Uterus (tissue), 4 donors: ENCODE data around the gene ENTPD1. TPM values are rescaled to one million over a fixed set of nuclear protein-coding genes. Genes with fewer than 3 reads are reported as not detected.

Experiments used
- DNase-seq, 2 donors: peaks; one replicate each; pipeline ENCODE4 v3.0.0-alpha.2; 2019 to 2020
- H3K27ac ChIP-seq, 2 donors: fragments of 200-600 bp; sonication (generic); 1 replicate in 1 of 2; 2 replicates in 1 of 2; pipeline ENCODE4 v1.5.1; 2016 to 2018
- H3K27me3 ChIP-seq, 2 donors: fragments of 200-600 bp; sonication (generic); one replicate each; pipeline ENCODE4 v1.5.1; 2018 to 2019; ENCODE audit warnings: control low read depth in 1 of 2
- H3K36me3 ChIP-seq, 2 donors: fragments of 200-600 bp; sonication (generic); one replicate each; pipeline ENCODE4 v1.5.1; 2019; ENCODE audit warnings: control low read depth in 1 of 2
- H3K4me1 ChIP-seq, 2 donors: fragments of 200-600 bp; sonication (generic); one replicate each; pipeline ENCODE4 v1.5.1; 2018 to 2019; ENCODE audit warnings: control low read depth in 1 of 2
- H3K4me3 ChIP-seq, 2 donors: fragments of 200-600 bp; sonication (generic); 1 replicate in 1 of 2; 2 replicates in 1 of 2; pipeline ENCODE4 v1.5.1; 2018 to 2019; ENCODE audit warnings: mild to moderate bottlenecking in 1 of 2
- H3K9me3 ChIP-seq, 2 donors: fragments of 200-600 bp; sonication (generic); one replicate each; pipeline ENCODE4 v1.5.1; 2019; ENCODE audit warnings: control low read depth in 1 of 2
- POLR2A ChIP-seq, 2 donors: fragments of 450-650 bp; IDR thresholded peaks; one replicate each; pipeline ENCODE4 v1.6.1; 2016; ENCODE audit warnings: antibody characterized with exemption in 2 of 2, mild to moderate bottlenecking in 1 of 2, moderate library complexity in 1 of 2
- intact Hi-C: fragments of 100-400 bp; cut with DNase I; formaldehyde crosslinking; loops from one replicate; pipeline ENCODE4 v1.15.1; 2023; ENCODE audit warnings: low total_unique reads
- total RNA-seq, 4 donors: library from RNA; depleted of rRNA in 3 of 4; stranded (reverse); fragments of >200 nt in 3 of 4; gene quantifications; one replicate each; pipeline versions ENCODE4 v1.1.0 to v1.2.4, GENCODE V29; 2014 to 2023
- TF ChIP-seq, protein P1 (sequence below), 4 experiments: fragments of 200-600 bp in 2 of 4; fragments of 450-650 bp in 2 of 4; sonication (generic) in 2 of 4; IDR thresholded peaks; one replicate each; pipeline ENCODE4 v1.5.1; 2016 to 2019; ENCODE audit warnings: antibody characterized with exemption in 4 of 4, mild to moderate bottlenecking in 2 of 4, moderate library complexity in 1 of 4
- donor health status: DM: yes; HTN: yes; CAD: no.

ENTPD1 gene
- total RNA-seq, 4 donors from 2014 or later: 42.4 to 99.5 (median 69.5) TPM

DNA sequence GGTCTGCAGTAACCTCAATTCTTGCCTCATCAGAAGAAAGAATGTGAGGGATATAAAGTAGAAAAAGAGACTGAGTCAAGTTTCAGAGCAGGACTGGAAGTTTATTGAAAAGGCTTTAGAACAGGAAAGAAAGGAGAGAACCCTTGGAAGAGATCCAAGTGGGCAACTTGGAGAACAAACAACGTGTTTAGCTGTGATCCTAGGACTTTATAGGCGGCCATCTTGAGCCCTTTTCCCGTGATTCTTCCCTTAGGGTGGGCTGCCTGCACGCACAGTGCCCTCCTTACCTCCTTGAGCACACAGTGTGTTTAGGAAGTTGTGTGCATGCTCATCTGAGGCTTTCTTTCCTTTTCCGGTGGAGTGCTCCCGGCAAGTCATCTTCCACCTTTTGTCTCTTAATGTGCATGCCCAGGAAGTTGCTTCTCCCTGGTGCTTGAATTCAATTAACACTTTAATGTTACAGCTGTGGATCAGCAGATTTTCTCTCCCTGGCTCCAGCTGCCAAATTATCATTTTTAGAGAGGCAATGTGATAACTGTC, 59.8 kb downstream of the ENTPD1 start:
- intact Hi-C loops: no loop called here
- no peak overlapping the region for H3K4me3 ChIP-seq
- H3K4me1 ChIP-seq: peaks cover 0 to 6% of the 10 kb centered on the region in 2 donors
- H3K27ac ChIP-seq: peak overlapping the region in 1 of 2 donors; percentile 52
- H3K27me3 ChIP-seq: no peaks in the 10 kb centered on the region
- H3K9me3 ChIP-seq: no peaks in the 10 kb centered on the region
- TF ChIP-seq, protein P1, sequence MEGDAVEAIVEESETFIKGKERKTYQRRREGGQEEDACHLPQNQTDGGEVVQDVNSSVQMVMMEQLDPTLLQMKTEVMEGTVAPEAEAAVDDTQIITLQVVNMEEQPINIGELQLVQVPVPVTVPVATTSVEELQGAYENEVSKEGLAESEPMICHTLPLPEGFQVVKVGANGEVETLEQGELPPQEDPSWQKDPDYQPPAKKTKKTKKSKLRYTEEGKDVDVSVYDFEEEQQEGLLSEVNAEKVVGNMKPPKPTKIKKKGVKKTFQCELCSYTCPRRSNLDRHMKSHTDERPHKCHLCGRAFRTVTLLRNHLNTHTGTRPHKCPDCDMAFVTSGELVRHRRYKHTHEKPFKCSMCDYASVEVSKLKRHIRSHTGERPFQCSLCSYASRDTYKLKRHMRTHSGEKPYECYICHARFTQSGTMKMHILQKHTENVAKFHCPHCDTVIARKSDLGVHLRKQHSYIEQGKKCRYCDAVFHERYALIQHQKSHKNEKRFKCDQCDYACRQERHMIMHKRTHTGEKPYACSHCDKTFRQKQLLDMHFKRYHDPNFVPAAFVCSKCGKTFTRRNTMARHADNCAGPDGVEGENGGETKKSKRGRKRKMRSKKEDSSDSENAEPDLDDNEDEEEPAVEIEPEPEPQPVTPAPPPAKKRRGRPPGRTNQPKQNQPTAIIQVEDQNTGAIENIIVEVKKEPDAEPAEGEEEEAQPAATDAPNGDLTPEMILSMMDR (IDR thresholded peaks at IDR 0.05): no peak
- TF ChIP-seq POLR2A (IDR thresholded peaks at IDR 0.05): no peak
- H3K36me3 ChIP-seq: no peaks in the 10 kb centered on the region
- no peak for DNase-seq

DNA sequence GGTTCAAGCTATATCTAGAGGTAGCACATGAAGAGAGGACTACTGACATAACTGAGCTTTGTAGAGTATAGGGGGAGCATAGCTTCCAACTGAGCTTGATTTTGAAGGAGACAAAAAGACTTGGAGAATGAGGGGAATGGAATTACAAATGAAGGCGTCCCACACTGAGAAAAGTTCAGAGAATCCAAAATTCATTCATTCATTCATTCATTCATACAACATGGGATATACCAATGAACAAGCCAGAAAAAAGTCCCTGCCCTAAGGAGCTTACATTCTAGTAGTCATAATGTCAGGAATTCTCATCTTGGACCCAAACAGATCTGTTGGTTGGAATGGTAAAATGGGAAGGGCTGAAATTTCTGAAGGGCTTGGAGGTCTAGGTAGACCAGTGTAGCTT, 62.0 kb downstream of the ENTPD1 start:
- H3K4me3 ChIP-seq: no peak overlapping the region
- TF ChIP-seq POLR2A (IDR thresholded peaks at IDR 0.05): no peak
- TF ChIP-seq, protein P1 (IDR thresholded peaks at IDR 0.05): no peak
- intact Hi-C loops: no loop called here

DNA sequence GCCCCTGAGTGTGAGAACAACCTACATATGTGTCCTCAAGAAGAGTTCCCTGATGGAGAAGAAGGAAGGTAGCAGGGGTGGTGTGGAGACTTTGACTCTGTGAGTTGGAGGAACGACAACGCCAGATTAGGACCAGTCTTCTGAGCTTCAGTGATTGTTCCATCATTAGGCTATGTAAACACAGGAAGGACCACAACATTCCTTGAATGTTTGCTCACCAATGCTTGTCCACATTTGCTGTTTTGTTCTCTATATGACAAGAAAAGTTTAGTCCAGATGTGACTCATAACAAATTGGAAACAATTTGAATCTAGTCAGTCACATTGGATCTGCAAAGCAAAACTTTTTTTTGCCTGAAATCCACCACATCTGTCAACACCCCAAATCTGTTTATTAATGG, 62.7 kb downstream of the ENTPD1 start:
- no peaks in the 10 kb centered on the region for H3K9me3 ChIP-seq
- H3K4me3 ChIP-seq: no peak overlapping the region
- peak overlapping the region in 1 of 2 donors; percentile 53 for H3K27ac ChIP-seq
- DNase-seq: no peak
- H3K4me1 ChIP-seq: peaks cover 0 to 6% of the 10 kb centered on the region in 2 donors
- TF ChIP-seq POLR2A (IDR thresholded peaks at IDR 0.05): no peak
- TF ChIP-seq, protein P1 (IDR thresholded peaks at IDR 0.05): no peak
- intact Hi-C loops: no loop called here
- H3K27me3 ChIP-seq: no peaks in the 10 kb centered on the region
- H3K36me3 ChIP-seq: no peaks in the 10 kb centered on the region

More for the DNA sequence above, 62.0 kb downstream of the ENTPD1 start:
- Histone ChIP-seq H3K27me3 (no peaks in the 10 kb centered on the region), H3K9me3 (no peaks in the 10 kb centered on the region), H3K27ac (peak overlapping the region in 1 of 2 donors; percentile 22), H3K36me3 (no peaks in the 10 kb centered on the region), H3K4me1 (peaks cover 0 to 6% of the 10 kb centered on the region in 2 donors)
- DNase-seq: no peak

DNA sequence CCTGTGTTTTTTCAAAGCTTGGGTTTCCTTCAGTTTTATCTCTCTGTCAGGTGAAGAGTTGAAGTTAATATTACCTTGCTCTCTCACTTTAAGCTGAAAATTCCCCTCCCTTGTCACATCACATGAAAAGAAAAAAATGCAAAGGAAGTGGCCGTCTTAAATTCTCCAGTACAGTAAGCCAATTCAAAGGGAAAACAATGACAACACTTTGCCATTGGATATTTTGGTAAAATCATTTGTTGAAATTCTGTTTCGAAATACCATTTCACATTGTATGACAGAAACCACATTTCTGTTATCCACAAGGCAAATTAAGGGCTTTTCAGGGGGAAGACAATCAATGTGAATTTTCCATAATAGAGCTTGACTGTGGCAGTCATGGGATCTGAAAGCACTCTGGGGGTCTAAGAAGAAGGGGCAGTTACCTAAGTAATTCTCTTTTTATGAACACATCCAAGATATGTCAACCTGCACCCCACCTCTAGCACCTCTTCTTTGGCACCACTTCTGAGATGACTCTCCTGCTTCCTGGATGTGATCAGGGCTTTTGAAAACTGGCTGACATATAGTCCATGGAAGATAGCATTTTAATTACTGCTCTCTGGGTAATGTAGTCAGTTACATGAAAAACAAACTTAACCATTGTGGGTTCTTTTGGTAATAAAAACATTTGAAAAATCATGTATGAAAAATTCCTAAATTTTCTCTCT, 63.8 kb downstream of the ENTPD1 start:
- no peak overlapping the region for H3K4me3 ChIP-seq
- DNase-seq: no peak
- H3K27me3 ChIP-seq: no peaks in the 10 kb centered on the region
- peak overlapping the region in 1 of 2 donors; percentile 53 for H3K27ac ChIP-seq
- intact Hi-C loops: no loop called here
- no peaks in the 10 kb centered on the region for H3K4me1 ChIP-seq
- TF ChIP-seq, protein P1 (IDR thresholded peaks at IDR 0.05): no peak
- no peak for TF ChIP-seq POLR2A (IDR thresholded peaks at IDR 0.05)
- no peaks in the 10 kb centered on the region for H3K9me3 ChIP-seq
- no peaks in the 10 kb centered on the region for H3K36me3 ChIP-seq

DNA sequence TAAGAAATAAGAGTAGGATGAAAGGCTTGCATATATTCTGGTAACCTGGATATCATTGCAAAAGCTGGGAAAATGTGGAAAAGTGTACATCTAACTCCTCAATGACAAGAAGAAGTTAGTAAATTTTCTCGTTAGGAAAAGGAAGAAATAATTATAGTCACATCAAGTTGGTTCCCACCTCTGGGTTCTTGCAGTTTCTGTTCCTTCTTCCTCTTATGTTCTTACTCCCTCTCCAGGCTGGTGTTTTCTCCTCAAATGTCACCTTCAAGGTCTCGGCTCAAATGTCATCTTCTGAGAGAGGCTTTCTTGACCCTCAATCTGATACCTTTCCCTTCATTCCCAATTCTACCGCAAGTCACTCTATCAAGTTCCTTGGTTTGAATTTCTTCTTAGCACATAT, 64.4 kb downstream of the ENTPD1 start:
- no peaks in the 10 kb centered on the region for H3K36me3 ChIP-seq
- no peaks in the 10 kb centered on the region for H3K27me3 ChIP-seq
- no peak for DNase-seq
- peak overlapping the region in 1 of 2 donors; percentile 53 for H3K27ac ChIP-seq
- TF ChIP-seq POLR2A (IDR thresholded peaks at IDR 0.05): no peak
- TF ChIP-seq, protein P1 (IDR thresholded peaks at IDR 0.05): no peak
- H3K4me1 ChIP-seq: no peaks in the 10 kb centered on the region
- intact Hi-C loops: no loop called here
- H3K4me3 ChIP-seq: no peak overlapping the region
- no peaks in the 10 kb centered on the region for H3K9me3 ChIP-seq
